HEK293 (cell line): Measurements from ENCODE around the gene TNFAIP8L2.

Source experiments
- CTCF ChIP-seq: fragments of 450-650 bp; formaldehyde crosslinking; IDR thresholded peaks from 2 replicates; pipeline ENCODE4 v1.5.1; 2016; ENCODE audit warnings: missing biosample characterization, missing genetic modification characterization
- PATZ1 ChIP-seq: fragments of 450-650 bp; formaldehyde crosslinking; IDR thresholded peaks from 2 replicates; pipeline ENCODE4 v1.5.1; 2016; ENCODE audit warnings: missing biosample characterization, missing genetic modification characterization
- TRIM28 ChIP-seq: IDR thresholded peaks from 2 replicates; pipeline ENCODE4 v1.6.1; 2011; ENCODE audit warnings: low read length, control low read depth, borderline replicate concordance
- YY1 ChIP-seq: fragments of 450-650 bp; formaldehyde crosslinking; IDR thresholded peaks from 2 replicates; pipeline ENCODE4 v1.5.1; 2018; ENCODE audit warnings: missing biosample characterization, missing genetic modification characterization
- ZFP3 ChIP-seq: fragments of 450-650 bp; formaldehyde crosslinking; IDR thresholded peaks from 2 replicates; pipeline ENCODE4 v1.5.1; 2016; ENCODE audit warnings: low read depth, missing biosample characterization, missing genetic modification characterization
- ZNF2 ChIP-seq: fragments of 450-650 bp; formaldehyde crosslinking; IDR thresholded peaks from 2 replicates; pipeline ENCODE4 v1.5.1; 2016; ENCODE audit warnings: missing biosample characterization, missing genetic modification characterization
- ZNF501 ChIP-seq: fragments of 450-650 bp; formaldehyde crosslinking; IDR thresholded peaks from 2 replicates; pipeline ENCODE4 v1.5.1; 2016; ENCODE audit warnings: missing biosample characterization, missing genetic modification characterization
- ZNF596 ChIP-seq: fragments of 450-650 bp; IDR thresholded peaks from 2 replicates; pipeline ENCODE4 v1.5.0; 2018; ENCODE audit warnings: missing biosample characterization, mild to moderate bottlenecking, missing genetic modification characterization, moderate library complexity

GRCh38 chr1:151137789-151138188 is 18.7 kb upstream of the TNFAIP8L2 start:
- TF ChIP-seq CTCF (tag by site-specific recombination), result no peak
- TF ChIP-seq ZNF501 (tag by site-specific recombination), result no peak
- no peak for TF ChIP-seq ZFP3 (tag by site-specific recombination)
- TF ChIP-seq ZNF2 (tag by site-specific recombination), result no peak
- no peak for TF ChIP-seq ZNF596 (tag by site-specific recombination)
- TF ChIP-seq YY1 (tag by site-specific recombination), result no peak
- TF ChIP-seq TRIM28, result no peak
- TF ChIP-seq PATZ1 (tag by site-specific recombination), result no peak
